Fibroblast of skin of right quadriceps (primary cell): Measurements from ENCODE around the gene CMTR1.
"Not testable (repeated sequence)": the region's sequence is repeated elsewhere in the genome, so short reads cannot be mapped to it uniquely, and the experiment has no call there.

ENCODE experiments used
- DNase-seq: peaks from one replicate; pipeline ENCODE4 v3.0.0-alpha.2; 2013

Gene CMTR1

DNA sequence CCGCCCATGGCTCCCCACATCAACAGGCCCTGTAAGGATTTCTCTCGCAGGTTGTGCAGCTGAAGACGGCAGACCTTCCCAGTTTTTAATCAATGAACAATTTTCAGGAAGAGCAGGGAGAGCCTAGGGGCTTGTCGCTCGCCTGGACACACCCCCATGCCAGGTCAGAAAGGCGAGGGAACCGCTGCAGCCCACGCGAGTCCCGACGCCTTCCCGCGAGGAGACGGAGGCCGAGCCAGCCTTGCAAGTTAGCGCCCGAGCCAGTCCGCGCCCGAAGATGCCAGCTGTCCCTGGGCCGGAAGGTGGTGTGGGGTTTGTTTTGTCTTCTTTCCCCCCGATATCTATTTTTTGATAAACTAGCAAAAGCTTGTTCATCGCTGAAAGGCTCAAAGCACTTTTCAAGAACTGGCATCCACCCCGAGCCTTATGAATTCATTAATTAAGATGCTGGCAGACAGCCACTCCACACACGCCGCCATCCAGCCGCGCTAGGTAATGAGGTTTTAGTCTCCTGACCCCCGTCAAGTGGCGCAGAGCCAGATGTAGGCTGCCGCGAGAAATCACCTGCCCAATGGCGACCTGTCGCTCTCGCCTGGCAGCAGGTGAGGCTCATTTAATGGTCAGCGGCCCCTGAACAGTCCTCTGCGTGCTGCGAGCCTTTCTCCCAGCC, 60.1 kb downstream of the CMTR1 start:
- DNase-seq, result no peak

DNA sequence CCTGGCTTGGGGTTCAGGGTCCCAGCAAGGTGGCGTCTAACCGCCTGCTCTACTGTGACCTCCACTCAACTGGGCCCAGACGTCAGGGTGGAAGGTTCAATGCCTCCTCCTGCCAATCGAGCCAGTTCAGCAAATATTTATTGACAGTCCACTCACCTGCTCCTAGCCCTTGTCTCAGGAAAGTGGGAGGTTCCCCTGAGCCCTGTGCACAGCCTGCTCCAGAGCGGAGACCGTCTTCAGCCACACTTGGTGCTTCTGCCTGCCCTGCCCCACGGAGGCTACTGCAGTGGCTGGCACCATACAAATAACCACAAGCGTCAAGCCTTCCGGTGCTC, 60.6 kb downstream of the CMTR1 start:
- no peak for DNase-seq

GRCh38 chr6:37495244-37495934, 62.4 kb downstream of the CMTR1 start:
- no peak for DNase-seq

DNA sequence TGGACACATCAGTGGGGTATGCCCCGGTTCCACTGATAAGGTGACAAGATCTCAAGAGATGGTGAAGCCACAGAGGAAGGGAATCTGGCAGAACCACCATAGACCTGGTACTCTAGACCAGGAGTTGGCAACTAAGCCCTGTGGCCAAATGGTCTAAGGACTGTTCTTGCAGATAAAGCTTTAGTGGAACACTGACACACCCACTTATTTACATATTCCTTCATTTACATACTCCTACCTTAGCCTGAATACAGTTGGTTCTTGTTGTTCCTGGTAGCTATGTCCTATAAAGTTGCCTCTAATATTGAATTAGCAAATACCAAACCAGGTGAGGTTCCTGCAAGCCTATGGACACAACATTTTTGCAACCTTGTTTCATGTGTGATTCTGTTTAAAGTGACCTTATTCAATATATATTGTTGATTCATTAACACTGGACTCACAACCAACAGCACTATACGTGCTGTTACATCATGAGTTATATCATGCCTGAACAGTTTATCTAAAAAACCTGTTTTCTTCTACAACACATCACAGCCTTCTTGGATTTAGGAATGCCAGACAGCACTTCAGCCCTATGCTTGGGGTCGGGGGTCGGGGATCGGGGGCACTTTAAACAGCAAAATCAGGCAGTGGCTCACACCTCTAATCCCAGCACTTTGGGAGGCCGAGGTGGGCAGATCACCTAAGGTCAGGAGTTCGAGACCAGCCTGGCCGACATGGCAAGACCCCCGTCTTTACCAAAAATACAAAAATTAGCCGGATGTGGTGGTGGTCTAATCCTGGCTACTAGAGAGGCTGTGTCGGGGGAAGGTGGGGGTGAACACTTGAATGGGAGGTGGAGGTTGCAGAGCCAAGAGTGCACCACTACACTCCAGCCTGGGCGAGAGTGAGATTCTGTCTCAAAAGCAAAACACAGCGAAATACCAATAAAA, 64.2 kb downstream of the CMTR1 start:
- no peak for DNase-seq

GRCh38 chr6:37499433-37500293, 66.6 kb downstream of the CMTR1 start, which contains the start of gene CCDC167:
CCDC167 (minus strand) TSS chr6:37499893; CDS start chr6:37499863, 30 bp downstream.
- peak; percentile 99 for DNase-seq

GRCh38 chr6:37500294-37500608, 67.2 kb downstream of the CMTR1 start:
- DNase-seq, result no peak

GRCh38 chr6:37500904-37501303, 67.9 kb downstream of the CMTR1 start:
- not testable (repeated sequence) for DNase-seq

DNA sequence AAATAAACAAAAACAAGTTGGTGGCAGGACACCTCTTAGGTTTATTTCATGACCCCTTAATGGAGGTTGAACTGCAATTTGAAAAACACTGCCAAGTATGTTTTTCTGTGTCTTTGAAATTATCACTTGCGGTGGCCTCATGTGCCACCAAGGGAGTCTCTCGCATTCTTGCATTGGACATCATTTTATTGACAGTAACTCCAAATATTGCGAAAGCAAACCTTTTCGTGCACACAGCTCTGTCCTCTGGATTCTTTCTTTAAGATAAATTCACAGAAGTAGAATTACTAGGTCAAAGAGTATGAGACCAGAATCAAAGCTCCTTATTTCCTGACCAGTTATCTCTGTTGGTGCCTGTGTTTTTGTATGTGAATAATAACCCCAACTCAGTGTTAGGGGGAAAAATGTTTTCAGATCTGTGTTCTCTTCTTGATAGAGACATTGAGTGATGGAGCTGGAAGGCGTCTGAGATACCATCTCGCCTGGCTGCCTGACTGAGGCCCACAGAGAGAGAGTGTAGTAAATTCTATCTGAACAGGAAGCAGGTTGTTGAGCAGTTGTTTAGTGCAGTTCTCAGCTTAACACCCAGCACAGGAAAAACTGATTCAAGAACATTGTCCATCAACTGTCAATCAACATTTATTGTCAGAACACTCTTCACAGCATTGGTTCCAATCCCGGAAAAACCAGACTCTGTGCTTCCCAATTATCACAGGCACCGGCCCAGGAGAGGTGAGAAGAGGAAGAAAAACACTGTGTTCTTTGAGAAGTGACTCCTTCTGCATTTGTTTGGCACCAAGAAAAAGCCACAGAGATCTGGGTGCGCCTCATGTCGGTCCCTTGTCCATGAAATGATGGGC, 68.8 kb downstream of the CMTR1 start:
- DNase-seq, result no peak

GRCh38 chr6:37502703-37503291, 69.8 kb downstream of the CMTR1 start:
- DNase-seq, result no peak

GRCh38 chr6:37503309-37503965, 70.4 kb downstream of the CMTR1 start:
- DNase-seq, result no peak

DNA sequence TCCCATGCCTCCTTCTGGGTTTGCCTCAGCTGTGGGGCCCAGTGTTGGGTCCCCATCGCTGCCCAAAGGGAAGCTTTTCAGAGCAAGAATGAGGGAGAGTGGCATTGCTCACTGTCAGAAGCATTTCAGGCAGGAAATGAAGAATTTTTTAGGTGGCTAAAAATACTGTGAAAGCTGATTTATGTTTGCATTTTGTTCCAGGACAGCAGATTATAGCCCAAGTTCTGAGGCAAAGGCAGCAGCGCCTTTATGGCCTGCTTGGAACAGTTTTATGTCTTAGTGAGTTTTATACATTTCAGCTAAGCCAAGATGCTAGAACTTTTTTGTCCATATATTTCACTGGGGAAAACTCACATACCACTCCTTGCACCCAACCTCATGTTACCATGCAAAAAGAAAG, 71.0 kb downstream of the CMTR1 start:
- DNase-seq, result no peak

- no peak for DNase-seq
Observed at GRCh38 chr6:37506479-37506878, 73.5 kb downstream of the CMTR1 start.

GRCh38 chr6:37507077-37507476, 74.1 kb downstream of the CMTR1 start:
- no peak for DNase-seq

GRCh38 chr6:37507690-37508421, 74.8 kb downstream of the CMTR1 start:
- DNase-seq, result no peak

DNA sequence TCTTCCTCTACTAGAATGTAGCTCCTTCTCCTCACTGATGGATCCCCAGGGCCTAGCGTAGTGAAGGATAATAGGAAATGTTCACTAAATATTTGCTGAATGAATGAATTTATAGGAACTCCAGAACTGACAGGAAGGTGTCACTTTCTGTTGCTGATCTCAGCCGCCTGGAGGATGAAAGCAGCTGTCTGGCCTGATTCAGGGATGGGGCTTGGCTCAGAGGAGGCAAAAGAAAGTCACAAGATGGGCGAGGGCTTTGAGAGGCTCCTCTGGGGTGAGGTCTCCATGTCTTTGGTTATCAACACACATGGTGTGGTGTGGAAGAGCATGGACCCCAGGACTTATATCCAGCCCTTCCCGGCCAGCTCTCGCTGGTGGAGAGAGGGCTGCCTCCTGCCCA, 78.2 kb downstream of the CMTR1 start:
- DNase-seq, result no peak

GRCh38 chr6:37511910-37512399, 78.9 kb downstream of the CMTR1 start:
- no peak for DNase-seq

- no peak for DNase-seq
Observed at GRCh38 chr6:37512400-37513011, 79.5 kb downstream of the CMTR1 start.

GRCh38 chr6:37513155-37513554, 80.1 kb downstream of the CMTR1 start:
- DNase-seq, result no peak

DNA sequence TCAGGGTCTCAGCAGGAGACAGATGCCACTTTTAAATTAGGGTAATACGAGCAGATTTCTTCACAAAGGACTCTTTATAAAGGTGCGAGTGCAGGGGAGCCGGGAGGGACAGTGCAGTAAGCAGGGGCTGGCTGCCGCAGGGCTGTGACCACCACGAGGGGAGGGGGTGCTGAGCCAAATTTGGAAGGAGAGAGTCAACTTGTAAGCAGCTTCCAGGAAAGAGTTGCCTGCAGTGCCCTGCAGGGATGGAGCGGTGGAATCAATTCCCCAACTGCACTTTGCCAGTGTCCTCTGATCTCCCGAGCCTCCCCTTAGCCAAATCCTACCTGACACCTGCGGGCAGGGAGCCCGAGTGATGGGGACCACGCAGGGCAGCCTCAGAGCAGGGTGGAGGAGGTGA, 80.6 kb downstream of the CMTR1 start:
- DNase-seq, result no peak
